Kidney (tissue), 14 donors: ENCODE results near the gene CNOT8. TPM values are rescaled to one million over a fixed set of nuclear protein-coding genes. Genes with fewer than 3 reads are reported as not detected.

Source experiments
- DNase-seq, 5 donors: peaks; one replicate each; pipeline ENCODE4 v3.0.0-alpha.2; 2013 to 2020
- FAIRE-seq: peaks from 2 replicates; lab custom pipeline; 2012; peaks lifted over from hg19 to GRCh38; lab: Jason Lieb, UNC
- H3K27ac ChIP-seq, 2 donors: one replicate each; pipeline ENCODE4 v1.7.0; 2013; ENCODE audit warnings: low read depth in 2 of 2, low read length in 2 of 2, inconsistent platforms in 1 of 2
- H3K27me3 ChIP-seq: one replicate; pipeline ENCODE4 v1.7.1; 2013; ENCODE audit warnings: low read length, inconsistent platforms; ENCODE audit not compliant: control insufficient read depth, insufficient read depth
- H3K36me3 ChIP-seq, 3 donors: one replicate each; pipeline versions ENCODE4 v1.7.0 to v1.7.1; 2013; ENCODE audit warnings: low read length in 3 of 3, control low read depth in 1 of 3, inconsistent platforms in 1 of 3; ENCODE audit not compliant: insufficient read depth in 3 of 3, control insufficient read depth in 2 of 3
- H3K4me1 ChIP-seq, 3 donors: one replicate each; pipeline versions ENCODE4 v1.7.0 to v1.7.1; 2013; ENCODE audit warnings: low read length in 3 of 3, inconsistent platforms in 1 of 3, low read depth in 1 of 3; ENCODE audit not compliant: control insufficient read depth in 2 of 3, insufficient read depth in 2 of 3
- H3K4me3 ChIP-seq, 3 donors: one replicate each; pipeline versions ENCODE4 v1.7.0 to v1.8.1; 2013; ENCODE audit warnings: low read length in 3 of 3, control low read depth in 1 of 3, inconsistent platforms in 1 of 3
- H3K9ac ChIP-seq, 3 donors: one replicate each; pipeline versions ENCODE4 v1.7.0 to v1.7.1; 2013; ENCODE audit warnings: low read length in 3 of 3, control low read depth in 1 of 3, inconsistent platforms in 1 of 3
- H3K9me3 ChIP-seq, 3 donors: one replicate each; pipeline versions ENCODE4 v1.7.0 to v1.7.1; 2013; ENCODE audit warnings: low read length in 3 of 3, control low read depth in 1 of 3, inconsistent platforms in 1 of 3; ENCODE audit not compliant: control insufficient read depth in 2 of 3, insufficient read depth in 1 of 3
- intact Hi-C: fragments of 100-400 bp; cut with DNase I; formaldehyde crosslinking; loops from one replicate; pipeline ENCODE4 v1.11.1; 2022
- microRNA-seq: library from miRNA; unstranded; fragments of <30 nt; microRNA quantifications from one replicate; pipeline ENCODE4 v1.2.0, GENCODE V29; 2020
- polyA plus RNA-seq: library from polyadenylated mRNA; stranded (reverse); fragments of 350-450 nt; fragmentation: Illumina TruSeq; extraction: RNeasy Lipid Tissue Mini Kit (QIAGEN cat#74804); gene quantifications from one replicate; pipeline ENCODE4 v1.2.3, GENCODE V29; 2014; ENCODE audit warnings: low read depth, low replicate concordance; ENCODE audit not compliant: insufficient read depth
- total RNA-seq: library from RNA; stranded (reverse); fragmentation: NEBNext Ultra II Directional; extraction: Animal tissue kit (Norgen Biotek cat#: 25700); gene quantifications from one replicate; pipeline ENCODE4 v1.2.1, GENCODE V29; 2021
- TF ChIP-seq, protein P1 (sequence below): IDR thresholded peaks from 3 replicates; pipeline ENCODE4 v1.5.1; 2012; ENCODE audit warnings: mild to moderate bottlenecking, moderate library complexity, borderline replicate concordance; ENCODE audit not compliant: insufficient read depth; ENCODE audit errors: extremely low read depth
- donor health status: control.
- donor health status: control.
- donor health status: control.
- donor health status: control.
- donor health status: control.
- donor health status: DM: yes; HTN: yes; CAD: no.
- donor health status: Normal renal cell carcinoma (clear cell type).

Gene CNOT8
- total and polyA plus RNA-seq, 2 donors from 2014 or later, result 28.4 to 40.4 TPM

DNA sequence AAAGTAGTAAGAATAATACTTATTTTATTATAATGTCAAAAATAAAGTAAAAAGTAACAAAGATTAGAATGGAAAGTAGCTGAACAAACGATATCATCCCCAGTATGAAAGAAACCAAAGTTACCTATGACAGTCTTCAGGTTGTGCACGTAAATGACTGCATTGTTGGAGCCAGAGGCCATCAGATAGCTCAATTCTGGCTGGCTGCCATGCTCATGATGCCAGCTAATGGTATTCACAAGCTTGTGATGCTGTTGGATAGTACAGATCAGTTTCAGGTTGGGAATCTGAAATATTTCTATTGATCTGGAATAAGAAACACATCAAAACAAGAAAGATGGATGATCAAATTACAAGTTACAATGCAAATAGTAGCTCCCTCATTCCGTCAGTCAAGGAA, 58.4 kb downstream of the CNOT8 start:
- H3K4me3 ChIP-seq, result no peak overlapping the region
- no peaks in the 10 kb centered on the region for H3K4me1 ChIP-seq
- TF ChIP-seq, protein P1, sequence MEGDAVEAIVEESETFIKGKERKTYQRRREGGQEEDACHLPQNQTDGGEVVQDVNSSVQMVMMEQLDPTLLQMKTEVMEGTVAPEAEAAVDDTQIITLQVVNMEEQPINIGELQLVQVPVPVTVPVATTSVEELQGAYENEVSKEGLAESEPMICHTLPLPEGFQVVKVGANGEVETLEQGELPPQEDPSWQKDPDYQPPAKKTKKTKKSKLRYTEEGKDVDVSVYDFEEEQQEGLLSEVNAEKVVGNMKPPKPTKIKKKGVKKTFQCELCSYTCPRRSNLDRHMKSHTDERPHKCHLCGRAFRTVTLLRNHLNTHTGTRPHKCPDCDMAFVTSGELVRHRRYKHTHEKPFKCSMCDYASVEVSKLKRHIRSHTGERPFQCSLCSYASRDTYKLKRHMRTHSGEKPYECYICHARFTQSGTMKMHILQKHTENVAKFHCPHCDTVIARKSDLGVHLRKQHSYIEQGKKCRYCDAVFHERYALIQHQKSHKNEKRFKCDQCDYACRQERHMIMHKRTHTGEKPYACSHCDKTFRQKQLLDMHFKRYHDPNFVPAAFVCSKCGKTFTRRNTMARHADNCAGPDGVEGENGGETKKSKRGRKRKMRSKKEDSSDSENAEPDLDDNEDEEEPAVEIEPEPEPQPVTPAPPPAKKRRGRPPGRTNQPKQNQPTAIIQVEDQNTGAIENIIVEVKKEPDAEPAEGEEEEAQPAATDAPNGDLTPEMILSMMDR, result no peak
- H3K36me3 ChIP-seq, result peaks cover 2 to 37% (median 16%) of the 10 kb centered on the region in 3 donors
- intact Hi-C loops, result no loop called here
- H3K27ac ChIP-seq, result no peak overlapping the region
- H3K27me3 ChIP-seq, result no peaks in the 10 kb centered on the region
- DNase-seq (no peak), FAIRE-seq (no peak)
- H3K9me3 ChIP-seq, result no peaks in the 10 kb centered on the region
- H3K9ac ChIP-seq, result no peak overlapping the region

DNA sequence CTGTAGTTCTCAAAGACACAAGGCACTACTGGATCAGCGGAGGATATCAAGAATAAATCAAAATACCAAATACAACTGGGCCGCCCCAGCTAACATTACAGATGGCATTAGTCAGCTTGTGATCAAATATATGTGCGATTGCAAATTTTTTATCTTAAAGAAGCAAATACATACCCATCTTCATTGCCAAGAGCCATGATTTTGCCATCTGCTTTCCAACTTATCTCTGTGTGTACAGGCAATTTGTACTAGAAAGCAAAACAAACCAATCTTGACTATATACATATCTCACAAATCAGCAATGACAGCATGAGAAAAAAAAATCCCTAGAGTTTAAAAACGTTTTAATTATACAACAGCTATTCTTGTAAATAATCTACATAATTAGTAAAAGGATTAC, 59.3 kb downstream of the CNOT8 start:
- intact Hi-C loops, result no loop called here
- H3K4me3 ChIP-seq, result no peak overlapping the region
- no peak overlapping the region for H3K27ac ChIP-seq
- no peak for FAIRE-seq
- no peaks in the 10 kb centered on the region for H3K27me3 ChIP-seq
- no peak for DNase-seq
- H3K36me3 ChIP-seq, result peaks cover 2 to 37% (median 15%) of the 10 kb centered on the region in 3 donors
- H3K9ac ChIP-seq, result no peak overlapping the region
- TF ChIP-seq, protein P1, result no peak
- H3K4me1 ChIP-seq, result no peaks in the 10 kb centered on the region
- H3K9me3 ChIP-seq, result no peaks in the 10 kb centered on the region

DNA sequence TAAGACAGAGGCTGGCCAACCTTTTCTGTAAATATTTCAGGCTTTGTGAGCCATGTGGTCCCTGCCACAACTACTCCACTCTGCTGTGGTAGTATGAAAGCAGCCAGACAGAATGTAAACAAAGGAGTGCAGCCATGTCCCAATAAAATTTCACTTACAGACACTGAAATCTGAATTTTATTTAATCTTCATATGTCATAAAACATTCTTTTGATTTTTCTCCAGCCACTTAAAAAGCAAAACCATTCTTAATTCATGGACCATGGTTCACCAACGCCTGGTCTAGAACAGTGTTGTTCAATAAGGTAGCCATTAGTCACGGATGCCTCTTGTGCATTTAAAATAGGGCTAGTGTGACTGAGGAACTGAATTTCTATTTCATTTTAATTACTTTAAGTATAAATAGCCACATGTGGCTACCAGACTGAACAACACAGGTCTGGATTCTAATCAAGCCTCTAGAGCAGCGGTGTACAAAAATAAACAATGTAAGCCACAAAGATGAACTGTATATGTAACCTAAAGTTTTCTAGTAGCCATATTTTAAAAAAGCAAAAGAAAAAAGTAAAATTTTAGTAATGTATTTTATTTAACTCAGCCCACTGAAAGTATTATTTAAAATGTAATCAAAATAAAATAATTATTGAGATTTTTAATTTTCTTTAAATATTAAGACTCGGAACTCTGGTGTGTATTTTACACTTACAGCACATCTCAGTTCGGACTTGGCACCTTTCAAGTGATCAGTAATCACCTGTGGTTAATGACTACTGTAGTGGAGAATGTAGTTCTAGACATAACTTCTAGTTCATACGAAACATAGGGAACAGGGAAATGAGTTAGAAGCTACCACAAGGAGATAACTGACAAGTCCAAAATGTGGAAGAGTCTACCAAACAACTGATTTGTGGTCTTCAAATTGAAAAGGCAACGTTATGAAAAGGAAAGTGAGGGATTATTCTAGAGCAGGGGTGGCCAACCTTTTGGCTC, 65.3 kb downstream of the CNOT8 start:
- no peak overlapping the region for H3K9ac ChIP-seq
- no peaks in the 10 kb centered on the region for H3K4me1 ChIP-seq
- intact Hi-C loops, result no loop called here
- DNase-seq (no peak), FAIRE-seq (no peak)
- H3K36me3 ChIP-seq, result peaks cover 5 to 54% (median 18%) of the 10 kb centered on the region in 3 donors
- no peak overlapping the region for H3K4me3 ChIP-seq
- H3K27ac ChIP-seq, result no peak overlapping the region
- no peaks in the 10 kb centered on the region for H3K9me3 ChIP-seq
- H3K27me3 ChIP-seq, result no peaks in the 10 kb centered on the region
- TF ChIP-seq, protein P1, result no peak

Small RNA genes lying within 50 kb of the gene (microRNA-seq; reads per million reads assigned to microRNA genes)
- not detected for gene MIR378H

Other genes starting within 250 kb of the CNOT8 start
- 155 TPM for gene LARP1, start 103.2 kb upstream of the CNOT8 start, total RNA-seq
- 25.2 TPM for gene LARP1, start 103.2 kb upstream of the CNOT8 start, polyA plus RNA-seq
- gene FAXDC2, start 8.0 kb upstream of the CNOT8 start, total RNA-seq, result 14.1 TPM
- gene FAXDC2, start 8.0 kb upstream of the CNOT8 start, polyA plus RNA-seq, result 18.3 TPM
- gene GEMIN5, start 79.6 kb downstream of the CNOT8 start, total RNA-seq, result 14.8 TPM
- gene GEMIN5, start 79.6 kb downstream of the CNOT8 start, polyA plus RNA-seq, result 3.5 TPM
- 40.8 TPM for gene MRPL22, start 82.4 kb downstream of the CNOT8 start, total RNA-seq
- 72.7 TPM for gene MRPL22, start 82.4 kb downstream of the CNOT8 start, polyA plus RNA-seq
- gene KIF4B, start 155.1 kb downstream of the CNOT8 start, total RNA-seq, result not detected
- gene KIF4B, start 155.1 kb downstream of the CNOT8 start, polyA plus RNA-seq, result not detected